ENCODE data around the gene UIMC1. TPM values are rescaled to one million over a fixed set of nuclear protein-coding genes. Genes with fewer than 3 reads are reported as not detected.
"Not testable (repeated sequence)": the region's sequence is repeated elsewhere in the genome, so short reads cannot be mapped to it uniquely, and the experiment has no call there.

The UIMC1 gene
- total RNA-seq, 1 donor from 2014 or later = 36.1 TPM

GRCh38 chr5:176987583-176987982 is 19.0 kb downstream of the UIMC1 start:
- Mint-ChIP-seq H3K27ac (ENCODE audit: unreplicated experiment) (no peak overlapping the region), H3K27me3 (ENCODE audit: low read depth, unreplicated experiment) (no peaks in the 10 kb centered on the region), H3K4me3 (ENCODE audit: unreplicated experiment) (no peak overlapping the region), H3K36me3 (ENCODE audit: low read depth, unreplicated experiment) (peaks cover 6% of the 10 kb centered on the region), H3K9me3 (ENCODE audit: unreplicated experiment) (no peaks in the 10 kb centered on the region), H3K4me1 (ENCODE audit: low read depth, unreplicated experiment) (peaks cover 1% of the 10 kb centered on the region)
- no peaks in the 10 kb centered on the region for H3K36me3 ChIP-seq (ENCODE audit: insufficient read depth, low read length)
- H3K27ac ChIP-seq (ENCODE audit: low read depth, low read length) = no peak overlapping the region
- H3K4me2 ChIP-seq (ENCODE audit: low read length) = no peak overlapping the region
- H3K4me3 ChIP-seq (ENCODE audit: insufficient read depth, low read depth, low read length) = no peak overlapping the region
- H4K20me1 ChIP-seq (ENCODE audit: insufficient read depth, low read length) = peaks cover 72% of the 10 kb centered on the region
- H3K9me3 ChIP-seq (ENCODE audit: insufficient read depth, low read depth, low read length) = no peaks in the 10 kb centered on the region
- no peak overlapping the region for H2AFZ ChIP-seq (ENCODE audit: low read depth, low read length)
- H3K9ac ChIP-seq (ENCODE audit: low read length) = no peak overlapping the region
- no peak for DNase-seq (ENCODE audit: low read depth)
- TF ChIP-seq EZH2 (IDR thresholded peaks at IDR 0.05; ENCODE audit: insufficient read depth, low read length) (no peak), CTCF (IDR thresholded peaks at IDR 0.05; ENCODE audit: insufficient read depth, low read depth, low read length) (no peak)
- peaks cover 81% of the 10 kb centered on the region for H3K79me2 ChIP-seq (ENCODE audit: insufficient read depth, low read length)
- no peaks in the 10 kb centered on the region for H3K4me1 ChIP-seq (ENCODE audit: insufficient read depth, low read length)
- H3K27me3 ChIP-seq (ENCODE audit: insufficient read depth, low read length) = no peaks in the 10 kb centered on the region
- FAIRE-seq = no peak

DNA sequence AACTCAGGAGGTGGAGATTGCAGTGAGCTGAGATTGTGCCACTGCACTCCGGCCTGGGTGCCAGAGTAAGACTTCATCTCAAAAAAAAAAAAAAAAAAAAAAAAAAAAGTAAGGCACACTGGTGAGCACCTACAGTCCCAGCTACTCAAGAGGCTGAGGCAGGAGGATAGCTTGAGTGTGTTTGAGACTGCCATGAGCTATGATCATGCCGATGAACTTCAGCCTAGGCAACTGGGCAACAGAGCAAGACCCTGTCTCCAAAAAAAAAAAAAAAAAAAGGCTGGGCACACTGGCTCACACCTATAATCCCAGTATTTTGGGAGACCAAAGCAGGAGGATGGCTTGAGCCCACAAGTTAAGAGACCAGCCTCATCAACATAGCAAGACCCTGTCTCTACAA is 20.3 kb downstream of the UIMC1 start:
- Histone ChIP-seq H3K36me3 (ENCODE audit: insufficient read depth, low read length) (peaks cover 2% of the 10 kb centered on the region), H3K27me3 (ENCODE audit: insufficient read depth, low read length) (no peaks in the 10 kb centered on the region), H3K27ac (ENCODE audit: low read depth, low read length) (no peak overlapping the region), H3K4me1 (ENCODE audit: insufficient read depth, low read length) (no peaks in the 10 kb centered on the region), H3K4me3 (ENCODE audit: insufficient read depth, low read depth, low read length) (no peak overlapping the region), H3K4me2 (ENCODE audit: low read length) (no peak overlapping the region), H3K9ac (ENCODE audit: low read length) (no peak overlapping the region), H3K79me2 (ENCODE audit: insufficient read depth, low read length) (peaks cover 78% of the 10 kb centered on the region), H4K20me1 (ENCODE audit: insufficient read depth, low read length) (peaks cover 69% of the 10 kb centered on the region), H3K9me3 (ENCODE audit: insufficient read depth, low read depth, low read length) (no peaks in the 10 kb centered on the region), H2AFZ (ENCODE audit: low read depth, low read length) (no peak overlapping the region)
- Mint-ChIP-seq H3K4me3 (ENCODE audit: unreplicated experiment) (no peak overlapping the region), H3K4me1 (ENCODE audit: low read depth, unreplicated experiment) (peaks cover 1% of the 10 kb centered on the region), H3K9me3 (ENCODE audit: unreplicated experiment) (no peaks in the 10 kb centered on the region), H3K27ac (ENCODE audit: unreplicated experiment) (no peak overlapping the region), H3K36me3 (ENCODE audit: low read depth, unreplicated experiment) (peaks cover 11% of the 10 kb centered on the region), H3K27me3 (ENCODE audit: low read depth, unreplicated experiment) (no peaks in the 10 kb centered on the region)
- FAIRE-seq (no peak), DNase-seq (ENCODE audit: low read depth) (no peak)
- no peak for TF ChIP-seq EZH2 (IDR thresholded peaks at IDR 0.05; ENCODE audit: insufficient read depth, low read length)
- no peak for TF ChIP-seq CTCF (IDR thresholded peaks at IDR 0.05; ENCODE audit: insufficient read depth, low read depth, low read length)

GRCh38 chr5:176985516-176985915 is 21.1 kb downstream of the UIMC1 start:
- no peak overlapping the region for H3K4me2 ChIP-seq (ENCODE audit: low read length)
- no peaks in the 10 kb centered on the region for H3K27me3 ChIP-seq (ENCODE audit: insufficient read depth, low read length)
- Mint-ChIP-seq H3K27me3 (ENCODE audit: low read depth, unreplicated experiment) (no peaks in the 10 kb centered on the region), H3K4me3 (ENCODE audit: unreplicated experiment) (no peak overlapping the region), H3K36me3 (ENCODE audit: low read depth, unreplicated experiment) (peaks cover 11% of the 10 kb centered on the region), H3K27ac (ENCODE audit: unreplicated experiment) (no peak overlapping the region), H3K4me1 (ENCODE audit: low read depth, unreplicated experiment) (peaks cover 1% of the 10 kb centered on the region), H3K9me3 (ENCODE audit: unreplicated experiment) (no peaks in the 10 kb centered on the region)
- peaks cover 2% of the 10 kb centered on the region for H3K36me3 ChIP-seq (ENCODE audit: insufficient read depth, low read length)
- no peak for FAIRE-seq
- no peak overlapping the region for H2AFZ ChIP-seq (ENCODE audit: low read depth, low read length)
- no peak for TF ChIP-seq CTCF (IDR thresholded peaks at IDR 0.05; ENCODE audit: insufficient read depth, low read depth, low read length)
- no peak for TF ChIP-seq EZH2 (IDR thresholded peaks at IDR 0.05; ENCODE audit: insufficient read depth, low read length)
- H3K79me2 ChIP-seq (ENCODE audit: insufficient read depth, low read length) = peaks cover 75% of the 10 kb centered on the region
- H3K4me3 ChIP-seq (ENCODE audit: insufficient read depth, low read depth, low read length) = no peak overlapping the region
- H4K20me1 ChIP-seq (ENCODE audit: insufficient read depth, low read length) = peaks cover 66% of the 10 kb centered on the region
- H3K27ac ChIP-seq (ENCODE audit: low read depth, low read length) = no peak overlapping the region
- no peak overlapping the region for H3K9ac ChIP-seq (ENCODE audit: low read length)
- H3K9me3 ChIP-seq (ENCODE audit: insufficient read depth, low read depth, low read length) = no peaks in the 10 kb centered on the region
- DNase-seq (ENCODE audit: low read depth) = no peak
- no peaks in the 10 kb centered on the region for H3K4me1 ChIP-seq (ENCODE audit: insufficient read depth, low read length)

GRCh38 chr5:176984176-176984575 is 22.4 kb downstream of the UIMC1 start:
- peaks cover 68% of the 10 kb centered on the region for H3K79me2 ChIP-seq (ENCODE audit: insufficient read depth, low read length)
- DNase-seq (ENCODE audit: low read depth); H3K9me3 Mint-ChIP-seq (ENCODE audit: unreplicated experiment); H3K27ac ChIP-seq (ENCODE audit: low read depth, low read length); H3K4me1 ChIP-seq (ENCODE audit: insufficient read depth, low read length); H2AFZ ChIP-seq (ENCODE audit: low read depth, low read length); FAIRE-seq; H3K4me2 ChIP-seq (ENCODE audit: low read length); H3K9me3 ChIP-seq (ENCODE audit: insufficient read depth, low read depth, low read length); H3K4me3 ChIP-seq (ENCODE audit: insufficient read depth, low read depth, low read length); H3K27me3 Mint-ChIP-seq (ENCODE audit: low read depth, unreplicated experiment); H3K4me3 Mint-ChIP-seq (ENCODE audit: unreplicated experiment); H3K27ac Mint-ChIP-seq (ENCODE audit: unreplicated experiment); H3K27me3 ChIP-seq (ENCODE audit: insufficient read depth, low read length); H3K9ac ChIP-seq (ENCODE audit: low read length); H3K4me1 Mint-ChIP-seq (ENCODE audit: low read depth, unreplicated experiment): not testable (repeated sequence)
- peaks cover 12% of the 10 kb centered on the region for H3K36me3 ChIP-seq (ENCODE audit: insufficient read depth, low read length)
- H3K36me3 Mint-ChIP-seq (ENCODE audit: low read depth, unreplicated experiment) = peaks cover 15% of the 10 kb centered on the region
- H4K20me1 ChIP-seq (ENCODE audit: insufficient read depth, low read length) = peaks cover 65% of the 10 kb centered on the region
